SK-N-MC (cell line): ENCODE measurements around the gene PLEKHA7.

ENCODE experiments used
- DNase-seq: peaks from one replicate; pipeline ENCODE4 v3.0.0-alpha.2; 2011; ENCODE audit warnings: low read depth, low spot score
- H3K27ac ChIP-seq: fragments of 200-600 bp; sonication (generic); 2 replicates; pipeline ENCODE4 v1.5.1; 2016; ENCODE audit warnings: mixed run types
- H3K36me3 ChIP-seq: fragments of 200-600 bp; sonication (generic); 2 replicates; pipeline ENCODE4 v1.6.1; 2017; ENCODE audit warnings: antibody characterized with exemption, low read length, mixed read lengths; ENCODE audit not compliant: insufficient read depth
- H3K4me3 ChIP-seq: fragments of 200-600 bp; sonication (generic); 2 replicates; pipeline ENCODE4 v1.5.1; 2016
- H3K9ac ChIP-seq: fragments of 200-600 bp; sonication (generic); 2 replicates; pipeline ENCODE4 v1.8.0; 2017; ENCODE audit warnings: mixed run types, mixed read lengths; ENCODE audit not compliant: insufficient read length
- H3K9me3 ChIP-seq: fragments of 200-600 bp; sonication (generic); 2 replicates; pipeline ENCODE4 v1.6.1; 2017; ENCODE audit warnings: low read depth, mild to moderate bottlenecking, antibody characterized with exemption, low read length, moderate library complexity, mixed read lengths
- EZH2 ChIP-seq: fragments of 200-600 bp; sonication (generic); IDR thresholded peaks from one replicate; pipeline ENCODE4 v1.6.1; 2017; ENCODE audit warnings: antibody characterized with exemption
- FOXP2 ChIP-seq: optimal IDR thresholded peaks from 2 replicates; pipeline ENCODE3; 2011; ENCODE audit warnings: mild to moderate bottlenecking, moderate library complexity; ENCODE audit not compliant: insufficient read depth; ENCODE audit errors: extremely low read length, control extremely low read depth
- POLR2AphosphoS5 ChIP-seq: IDR thresholded peaks from 2 replicates; pipeline ENCODE4 v1.6.1; 2012; ENCODE audit warnings: mild to moderate bottlenecking, low read depth, low read length, borderline replicate concordance

The PLEKHA7 gene

GRCh38 chr11:16853266-16853665 is 160.9 kb downstream of the PLEKHA7 start:
- DNase-seq: no peak
- Histone ChIP-seq H3K9ac (no peak overlapping the region), H3K9me3 (no peaks in the 10 kb centered on the region), H3K36me3 (peaks cover 15% of the 10 kb centered on the region; the same call in 1 of the 2 replicates), H3K4me3 (no peak overlapping the region), H3K27ac (no peak overlapping the region)
- TF ChIP-seq EZH2 (no peak), POLR2AphosphoS5 (no peak), FOXP2 (no peak)

- no peak overlapping the region for H3K27ac ChIP-seq
- H3K4me3 ChIP-seq: no peak overlapping the region
- H3K9me3 ChIP-seq: no peaks in the 10 kb centered on the region
- TF ChIP-seq FOXP2 (no peak), EZH2 (no peak), POLR2AphosphoS5 (no peak)
- no peaks in the 10 kb centered on the region; the same call in 1 of the 2 replicates for H3K36me3 ChIP-seq
- no peak overlapping the region for H3K9ac ChIP-seq
- no peak for DNase-seq
These were observed 167.9 kb downstream of the PLEKHA7 start for GRCh38 chr11:16846305-16846704.

- no peak for DNase-seq
- Histone ChIP-seq H3K9me3 (no peaks in the 10 kb centered on the region), H3K36me3 (peaks cover 9% of the 10 kb centered on the region; the same call in 1 of the 2 replicates), H3K4me3 (no peak overlapping the region), H3K27ac (no peak overlapping the region), H3K9ac (no peak overlapping the region)
- TF ChIP-seq FOXP2 (no peak), EZH2 (no peak), POLR2AphosphoS5 (no peak)
These were observed 169.9 kb downstream of the PLEKHA7 start for GRCh38 chr11:16844268-16844771.

GRCh38 chr11:16843294-16843693 is 170.9 kb downstream of the PLEKHA7 start:
- no peaks in the 10 kb centered on the region for H3K9me3 ChIP-seq
- H3K27ac ChIP-seq: no peak overlapping the region
- TF ChIP-seq EZH2 (no peak), POLR2AphosphoS5 (no peak), FOXP2 (no peak)
- H3K4me3 ChIP-seq: no peak overlapping the region
- H3K36me3 ChIP-seq: peaks cover 9% of the 10 kb centered on the region; the same call in 1 of the 2 replicates
- no peak overlapping the region for H3K9ac ChIP-seq
- DNase-seq: peak; percentile 18

GRCh38 chr11:16841984-16842383 is 172.2 kb downstream of the PLEKHA7 start:
- no peak for DNase-seq
- H3K4me3 ChIP-seq: no peak overlapping the region
- no peak for TF ChIP-seq EZH2
- no peak for TF ChIP-seq POLR2AphosphoS5
- no peak for TF ChIP-seq FOXP2
- no peak overlapping the region for H3K27ac ChIP-seq
- H3K9ac ChIP-seq: no peak overlapping the region
- peaks cover 9% of the 10 kb centered on the region; the same call in 1 of the 2 replicates for H3K36me3 ChIP-seq
- H3K9me3 ChIP-seq: no peaks in the 10 kb centered on the region

GRCh38 chr11:16841481-16841880 is 172.7 kb downstream of the PLEKHA7 start:
- no peak overlapping the region for H3K27ac ChIP-seq
- TF ChIP-seq POLR2AphosphoS5: no peak
- TF ChIP-seq FOXP2: no peak
- no peak for TF ChIP-seq EZH2
- no peak overlapping the region for H3K4me3 ChIP-seq
- peaks cover 9% of the 10 kb centered on the region; the same call in 1 of the 2 replicates for H3K36me3 ChIP-seq
- H3K9me3 ChIP-seq: no peaks in the 10 kb centered on the region
- H3K9ac ChIP-seq: no peak overlapping the region
- no peak for DNase-seq

- Histone ChIP-seq H3K36me3 (peaks cover 9% of the 10 kb centered on the region; the same call in 1 of the 2 replicates), H3K9ac (no peak overlapping the region), H3K4me3 (no peak overlapping the region), H3K27ac (no peak overlapping the region), H3K9me3 (no peaks in the 10 kb centered on the region)
- TF ChIP-seq POLR2AphosphoS5 (no peak), EZH2 (no peak), FOXP2 (no peak)
- DNase-seq: no peak
These were observed 173.3 kb downstream of the PLEKHA7 start for GRCh38 chr11:16840951-16841350.

- no peak overlapping the region for H3K27ac ChIP-seq
- H3K9me3 ChIP-seq: no peaks in the 10 kb centered on the region
- TF ChIP-seq EZH2: no peak
- TF ChIP-seq FOXP2: no peak
- no peak for TF ChIP-seq POLR2AphosphoS5
- H3K9ac ChIP-seq: no peak overlapping the region
- peaks cover 9% of the 10 kb centered on the region; the same call in 1 of the 2 replicates for H3K36me3 ChIP-seq
- DNase-seq: no peak
- H3K4me3 ChIP-seq: no peak overlapping the region
These were observed 174.4 kb downstream of the PLEKHA7 start for GRCh38 chr11:16839821-16840220.

GRCh38 chr11:16834384-16834783 is 179.8 kb downstream of the PLEKHA7 start:
- H3K27ac ChIP-seq: no peak overlapping the region
- H3K9ac ChIP-seq: no peak overlapping the region
- H3K4me3 ChIP-seq: no peak overlapping the region
- DNase-seq: no peak
- H3K36me3 ChIP-seq: no peaks in the 10 kb centered on the region
- H3K9me3 ChIP-seq: no peaks in the 10 kb centered on the region
- TF ChIP-seq FOXP2: no peak
- TF ChIP-seq EZH2: no peak
- no peak for TF ChIP-seq POLR2AphosphoS5
